Neural cell (in vitro differentiated cells): ENCODE data around the gene RERE. TPM values are rescaled to one million over a fixed set of nuclear protein-coding genes. Genes with fewer than 3 reads are reported as not detected.

ENCODE experiments used
- H2AFZ ChIP-seq: fragments of 200-600, 300-800 bp; sonication (generic), shearing (Covaris generic); 2 replicates; pipeline ENCODE4 v1.6.0; 2014; ENCODE audit warnings: low read depth, mild to moderate bottlenecking, antibody characterized with exemption, low read length, moderate library complexity
- H3F3A ChIP-seq: fragments of 200-600 bp; shearing (Covaris generic); 2 replicates; pipeline ENCODE4 v1.6.1; 2016; ENCODE audit warnings: mild to moderate bottlenecking, moderate library complexity, mixed read lengths, antibody characterized with exemption, low read length; ENCODE audit not compliant: insufficient read depth, poor library complexity, severe bottlenecking
- H3K27ac ChIP-seq: fragments of 200-600, 300-800 bp; sonication (generic), shearing (Covaris generic); 2 replicates; pipeline ENCODE4 v1.5.1; 2014; ENCODE audit warnings: mild to moderate bottlenecking, low read length, moderate library complexity
- H3K27me3 ChIP-seq: fragments of 300-800, 200-600 bp; sonication (generic), shearing (Covaris generic); 2 replicates; pipeline ENCODE4 v1.6.0; 2014; ENCODE audit warnings: mild to moderate bottlenecking, low read depth, low read length, moderate library complexity; ENCODE audit not compliant: insufficient read depth
- H3K36me3 ChIP-seq: fragments of 300-800, 200-600 bp; sonication (generic), shearing (Covaris generic); 2 replicates; pipeline ENCODE4 v1.5.1; 2014; ENCODE audit warnings: mild to moderate bottlenecking, antibody characterized with exemption, low read length, moderate library complexity; ENCODE audit not compliant: insufficient read depth
- H3K4me2 ChIP-seq: fragments of 300-800, 200-600 bp; sonication (generic), shearing (Covaris generic); 2 replicates; pipeline ENCODE4 v1.6.0; 2014; ENCODE audit warnings: mild to moderate bottlenecking, low read length
- H3K4me3 ChIP-seq: fragments of 300-800, 200-600 bp; sonication (generic), shearing (Covaris generic); 2 replicates; pipeline ENCODE4 v1.5.1; 2014; ENCODE audit warnings: mild to moderate bottlenecking, low read length, moderate library complexity
- H3K79me2 ChIP-seq: fragments of 200-600 bp; shearing (Covaris generic); replicated peaks from 2 replicates; pipeline ENCODE4 v1.6.0; 2014; ENCODE audit warnings: mild to moderate bottlenecking, low read length, moderate library complexity; ENCODE audit not compliant: insufficient read depth
- H3K9ac ChIP-seq: fragments of 300-800, 200-600 bp; sonication (generic), shearing (Covaris generic); 2 replicates; pipeline ENCODE4 v1.6.1; 2016; ENCODE audit warnings: mild to moderate bottlenecking, low read length, mixed read lengths
- H3K9me2 ChIP-seq: fragments of 200-600 bp; shearing (Covaris generic); 2 replicates; pipeline ENCODE4 v1.6.1; 2016; ENCODE audit warnings: mild to moderate bottlenecking, low read length, mixed read lengths; ENCODE audit not compliant: insufficient read depth
- H3K9me3 ChIP-seq: fragments of 200-600, 300-800 bp; sonication (generic), shearing (Covaris generic); 2 replicates; pipeline ENCODE4 v1.6.1; 2016; ENCODE audit warnings: mild to moderate bottlenecking, mixed run types, low read length, moderate library complexity, mixed read lengths
- H4K20me1 ChIP-seq: fragments of 200-600 bp; shearing (Covaris generic); 2 replicates; pipeline ENCODE4 v1.6.1; 2016; ENCODE audit warnings: mild to moderate bottlenecking, mixed run types; ENCODE audit not compliant: insufficient read depth
- CTCF ChIP-seq: fragments of 450-650 bp; IDR thresholded peaks from 2 replicates; pipeline ENCODE4 v1.5.1; 2014; ENCODE audit warnings: antibody characterized with exemption, mild to moderate bottlenecking, moderate library complexity; ENCODE audit not compliant: poor library complexity, severe bottlenecking
- EP300 ChIP-seq: fragments of 450-650 bp; conservative IDR thresholded peaks from 2 replicates; pipeline ENCODE4 v1.6.1; 2014; ENCODE audit warnings: antibody characterized with exemption, mild to moderate bottlenecking, moderate library complexity; ENCODE audit not compliant: poor library complexity, severe bottlenecking
- EZH2 ChIP-seq: fragments of 200-600, 300-800 bp; shearing (Covaris generic), sonication (generic); IDR thresholded peaks from 2 replicates; pipeline ENCODE4 v1.6.1; 2014; ENCODE audit warnings: antibody characterized with exemption, low read length, borderline replicate concordance, mild to moderate bottlenecking; ENCODE audit not compliant: insufficient read depth, poor library complexity, severe bottlenecking
- MXI1 ChIP-seq: fragments of 450-650 bp; conservative IDR thresholded peaks from 2 replicates; pipeline ENCODE4 v1.6.1; 2014; ENCODE audit warnings: antibody characterized with exemption, mild to moderate bottlenecking; ENCODE audit not compliant: poor library complexity, severe bottlenecking
- POLR2AphosphoS5 ChIP-seq: IDR thresholded peaks from 2 replicates; pipeline ENCODE4 v1.6.1; 2012
- RAD21 ChIP-seq: fragments of 450-650 bp; conservative IDR thresholded peaks from 2 replicates; pipeline ENCODE4 v1.6.1; 2014; ENCODE audit warnings: antibody characterized with exemption, mild to moderate bottlenecking, moderate library complexity
- REST ChIP-seq: IDR thresholded peaks from 2 replicates; pipeline ENCODE4 v1.6.1; 2012; ENCODE audit warnings: borderline replicate concordance
- SMC3 ChIP-seq: fragments of 450-650 bp; conservative IDR thresholded peaks from 2 replicates; pipeline ENCODE4 v1.6.1; 2014; ENCODE audit warnings: antibody characterized with exemption, mild to moderate bottlenecking, moderate library complexity; ENCODE audit not compliant: poor library complexity
- TAF1 ChIP-seq: IDR thresholded peaks from 2 replicates; pipeline ENCODE4 v1.6.1; 2012; ENCODE audit warnings: low read depth
- polyA plus RNA-seq: library from polyadenylated mRNA; depleted of rRNA; stranded (reverse); fragments of >200 nt; gene quantifications from 2 replicates; pipeline ENCODE4 v1.2.3, GENCODE V29; 2014

The RERE gene
- polyA plus RNA-seq, 1 donor from 2014 or later, result 21.0 TPM

- H3K9me2 ChIP-seq, result no peaks in the 10 kb centered on the region
- H4K20me1 ChIP-seq, result no peaks in the 10 kb centered on the region
- H3K9ac ChIP-seq, result peak within 1 kb of the TSS; percentile 84
- TF ChIP-seq TAF1 (peak; percentile 37), EP300 (peak; percentile 55), EZH2 (no peak), REST (no peak), POLR2AphosphoS5 (peak; percentile 88), SMC3 (peak; percentile 50)
- no peaks in the 10 kb centered on the region for H3K27me3 ChIP-seq
- peak within 1 kb of the TSS; percentile 80 for H2AFZ ChIP-seq
- H3K79me2 ChIP-seq, result peaks cover 3% of the 10 kb centered on the region
- H3K4me3 ChIP-seq, result peak within 1 kb of the TSS; percentile 93
- H3K9me3 ChIP-seq, result no peaks in the 10 kb centered on the region
- peak within 1 kb of the TSS; percentile 52 for H3K4me2 ChIP-seq
- H3F3A ChIP-seq, result peaks cover 4% of the 10 kb centered on the region
- H3K27ac ChIP-seq, result peak within 1 kb of the TSS; percentile 66
- no peaks in the 10 kb centered on the region for H3K36me3 ChIP-seq
Observed at GRCh38 chr1:8317647-8318381, 499.6 kb downstream of the RERE start, which contains the start of gene SLC45A1. Gene SLC45A1, plus strand, starts transcription at chr1:8318114. Its CDS starts 6,216 bp downstream, at chr1:8324330.

- no peak overlapping the region for H2AFZ ChIP-seq
- H3K4me3 ChIP-seq, result no peak overlapping the region
Observed at GRCh38 chr1:8315573-8316475, 501.6 kb downstream of the RERE start.

More at GRCh38 chr1:8315573-8316475, 501.6 kb downstream of the RERE start:
- Histone ChIP-seq H3K9me2 (no peaks in the 10 kb centered on the region), H3K9me3 (no peaks in the 10 kb centered on the region), H3K36me3 (no peaks in the 10 kb centered on the region), H3K79me2 (peaks cover 3% of the 10 kb centered on the region), H3F3A (peaks cover under 1% of the 10 kb centered on the region), H3K4me2 (no peak overlapping the region), H3K27me3 (no peaks in the 10 kb centered on the region), H3K9ac (no peak overlapping the region), H4K20me1 (no peaks in the 10 kb centered on the region), H3K27ac (no peak overlapping the region)
- TF ChIP-seq SMC3 (no peak), TAF1 (no peak), CTCF (no peak), EZH2 (no peak), EP300 (no peak), POLR2AphosphoS5 (no peak), RAD21 (no peak), REST (no peak), MXI1 (no peak)
